ENCODE results near the gene EGFR.

EGFR gene

GRCh38 chr7:55065511-55066229 lies 46.9 kb downstream of the EGFR start:
- no peak for DNase-seq

- no peak for DNase-seq
Measured at GRCh38 chr7:55066524-55066923, 47.7 kb downstream of the EGFR start.

- DNase-seq: no peak
Measured at GRCh38 chr7:55066938-55067337, 48.1 kb downstream of the EGFR start.

- DNase-seq: no peak
Measured at GRCh38 chr7:55067748-55068147, 48.9 kb downstream of the EGFR start.

- DNase-seq: no peak
Measured at GRCh38 chr7:55069271-55069792, 50.5 kb downstream of the EGFR start.

- DNase-seq: no peak
Measured at GRCh38 chr7:55070271-55070743, 51.5 kb downstream of the EGFR start.

GRCh38 chr7:55070854-55071253 lies 52.0 kb downstream of the EGFR start:
- no peak for DNase-seq

GRCh38 chr7:55071411-55072175 lies 52.8 kb downstream of the EGFR start:
- no peak for DNase-seq

GRCh38 chr7:55072251-55072650 lies 53.4 kb downstream of the EGFR start:
- no peak for DNase-seq

- no peak for DNase-seq
Measured at GRCh38 chr7:55073051-55073511, 54.3 kb downstream of the EGFR start.

- DNase-seq: peak; percentile 54
Measured at GRCh38 chr7:55073976-55074528, 55.2 kb downstream of the EGFR start.

- DNase-seq: no peak
Measured at GRCh38 chr7:55075464-55076021, 56.7 kb downstream of the EGFR start.

GRCh38 chr7:55077561-55078410 lies 59.0 kb downstream of the EGFR start:
- no peak for DNase-seq

GRCh38 chr7:55078465-55079372 lies 59.9 kb downstream of the EGFR start:
- no peak for DNase-seq

GRCh38 chr7:55080000-55080623 lies 61.3 kb downstream of the EGFR start:
- no peak for DNase-seq

GRCh38 chr7:55081068-55081467 lies 62.3 kb downstream of the EGFR start:
- DNase-seq: no peak

GRCh38 chr7:55081472-55082227 lies 62.8 kb downstream of the EGFR start:
- DNase-seq: no peak

- no peak for DNase-seq
Measured at GRCh38 chr7:55082228-55082603, 63.4 kb downstream of the EGFR start.

- DNase-seq: no peak
Measured at GRCh38 chr7:55083206-55083605, 64.4 kb downstream of the EGFR start.

GRCh38 chr7:55084307-55084706 lies 65.5 kb downstream of the EGFR start:
- no peak for DNase-seq

All from CD4-positive, alpha-beta T cell treated with Interleukin-12 subunit alpha and Interleukin-12 subunit beta, for 1 hour (primary cell).